ENCODE results near the gene CFAP90.

CFAP90 gene

GRCh38 chr5:7868427-7868772 is 17.5 kb upstream of the CFAP90 start:
- DNase-seq (ENCODE audit: low spot score) = no peak

- no peak for DNase-seq (ENCODE audit: low spot score)
These were observed 16.3 kb upstream of the CFAP90 start for GRCh38 chr5:7867260-7867659.

- no peak for DNase-seq (ENCODE audit: low spot score)
These were observed 15.3 kb upstream of the CFAP90 start for GRCh38 chr5:7866196-7866595.

- DNase-seq (ENCODE audit: low spot score) = peak; percentile 66
These were observed 7.1 kb upstream of the CFAP90 start for GRCh38 chr5:7857926-7858632.

- DNase-seq (ENCODE audit: low spot score) = no peak
These were observed 6.4 kb upstream of the CFAP90 start for GRCh38 chr5:7857361-7857760.

- DNase-seq (ENCODE audit: low spot score) = peak; percentile 71
These were observed 5.9 kb upstream of the CFAP90 start for GRCh38 chr5:7856855-7857254.

GRCh38 chr5:7855611-7856010 is 4.7 kb upstream of the CFAP90 start:
- no peak for DNase-seq (ENCODE audit: low spot score)

GRCh38 chr5:7852988-7853387 is 2.1 kb upstream of the CFAP90 start:
- no peak for DNase-seq (ENCODE audit: low spot score)

GRCh38 chr5:7852542-7852941 is 1.6 kb upstream of the CFAP90 start:
- no peak for DNase-seq (ENCODE audit: low spot score)

GRCh38 chr5:7851617-7852289 is 820 bp upstream of the CFAP90 start:
- DNase-seq (ENCODE audit: low spot score) = no peak

- no peak for DNase-seq (ENCODE audit: low spot score)
These were observed 283 bp upstream of the CFAP90 start for GRCh38 chr5:7851240-7851592.

- DNase-seq (ENCODE audit: low spot score) = no peak
These were observed 1.1 kb downstream of the CFAP90 start for GRCh38 chr5:7849681-7850394.

GRCh38 chr5:7848296-7848695 is 2.6 kb downstream of the CFAP90 start:
- no peak for DNase-seq (ENCODE audit: low spot score)

- no peak for DNase-seq (ENCODE audit: low spot score)
These were observed 4.6 kb downstream of the CFAP90 start for GRCh38 chr5:7846327-7846726.

GRCh38 chr5:7845557-7845956 is 5.4 kb downstream of the CFAP90 start:
- DNase-seq (ENCODE audit: low spot score) = no peak

GRCh38 chr5:7844901-7845300 is 6.0 kb downstream of the CFAP90 start:
- DNase-seq (ENCODE audit: low spot score) = no peak

- no peak for DNase-seq (ENCODE audit: low spot score)
These were observed 8.4 kb downstream of the CFAP90 start for GRCh38 chr5:7842531-7842930.

GRCh38 chr5:7837403-7837802 is 13.5 kb downstream of the CFAP90 start:
- no peak for DNase-seq (ENCODE audit: low spot score)

GRCh38 chr5:7834982-7835381 is 16.0 kb downstream of the CFAP90 start:
- DNase-seq (ENCODE audit: low spot score) = no peak

GRCh38 chr5:7828269-7828668 is 22.7 kb downstream of the CFAP90 start:
- DNase-seq (ENCODE audit: low spot score) = no peak

GRCh38 chr5:7827610-7828009 is 23.3 kb downstream of the CFAP90 start:
- no peak for DNase-seq (ENCODE audit: low spot score)

GRCh38 chr5:7825630-7826029 is 25.3 kb downstream of the CFAP90 start:
- DNase-seq (ENCODE audit: low spot score) = no peak

GRCh38 chr5:7824995-7825394 is 25.9 kb downstream of the CFAP90 start:
- no peak for DNase-seq (ENCODE audit: low spot score)
